K562 treated with DMSO at 1 percent for 24 hours (cell line): Measurements from ENCODE around the gene KCNK10. TPM values are rescaled to one million over a fixed set of nuclear protein-coding genes. Genes with fewer than 3 reads are reported as not detected.

Experiments
- total RNA-seq: library from RNA; unstranded; fragments of 300-600 nt; gene quantifications from 2 replicates; pipeline ENCODE4 v1.2.3, GENCODE V29; 2022; ENCODE audit warnings: low read depth; ENCODE audit not compliant: insufficient read depth

KCNK10 gene
- 0.10 TPM in 1 of 2 replicates, not detected in the other for total RNA-seq

GRCh38 chr14:88323086-88323522 lies at the start of gene KCNK10:
TSS of gene KCNK10 (minus strand) at chr14:88323269. CDS start at chr14:88322798, 471 bp downstream.

Other genes with a start within 250 kb of the KCNK10 start
- 2.8 and 4.1 TPM in 2 replicates for gene SPATA7, start 62.4 kb upstream of the KCNK10 start, total RNA-seq
- gene PTPN21, start 231.7 kb upstream of the KCNK10 start, total RNA-seq = 0.73 TPM in 2 replicates
- gene ZC3H14, start 239.8 kb upstream of the KCNK10 start, total RNA-seq = 33.1 and 33.2 TPM in 2 replicates